Spleen (tissue), 11 donors: ENCODE measurements around the gene DMPK. TPM values are rescaled to one million over a fixed set of nuclear protein-coding genes. Genes with fewer than 3 reads are reported as not detected.
A peak's percentile ranks its signal among the peaks of the same experiment; 100 is the strongest.

Source experiments
- DNase-seq: peaks from one replicate; pipeline ENCODE4 v3.0.0-alpha.2; 2020
- H3K27ac ChIP-seq, 8 donors: fragments of 200-600 bp; sonication (generic) in 7 of 8; 1 replicate in 4 of 8; 2 replicates in 4 of 8; pipeline versions ENCODE4 v1.5.0 to v1.8.0; 2016 to 2021; ENCODE audit warnings: inconsistent platforms in 4 of 8, mild to moderate bottlenecking in 4 of 8, moderate library complexity in 1 of 8
- H3K27me3 ChIP-seq, 7 donors: fragments of 200-600 bp; sonication (generic) in 6 of 7; replicated peaks in 1 of 7; 1 replicate in 4 of 7; 2 replicates in 3 of 7; pipeline versions ENCODE4 v1.5.0 to v1.8.0; 2016 to 2021; ENCODE audit warnings: inconsistent platforms in 3 of 7, mild to moderate bottlenecking in 1 of 7
- H3K36me3 ChIP-seq, 6 donors: fragments of 200-600 bp; sonication (generic) in 5 of 6; 1 replicate in 4 of 6; 2 replicates in 2 of 6; pipeline versions ENCODE4 v1.5.0 to v1.8.0; 2016 to 2021; ENCODE audit warnings: inconsistent platforms in 2 of 6
- H3K4me1 ChIP-seq, 6 donors: fragments of 200-600 bp; sonication (generic) in 5 of 6; 1 replicate in 3 of 6; 2 replicates in 3 of 6; pipeline versions ENCODE4 v1.5.0 to v1.8.0; 2016 to 2021; ENCODE audit warnings: inconsistent platforms in 3 of 6
- H3K4me3 ChIP-seq, 8 donors: fragments of 200-600 bp; sonication (generic) in 7 of 8; 1 replicate in 4 of 8; 2 replicates in 4 of 8; pipeline versions ENCODE4 v1.5.0 to v1.8.0; 2016 to 2021; ENCODE audit warnings: inconsistent platforms in 4 of 8, mild to moderate bottlenecking in 4 of 8, moderate library complexity in 2 of 8
- H3K9me3 ChIP-seq, 8 donors: fragments of 200-600 bp; sonication (generic) in 7 of 8; 1 replicate in 4 of 8; 2 replicates in 4 of 8; pipeline versions ENCODE4 v1.5.0 to v1.8.0; 2016 to 2021; ENCODE audit warnings: inconsistent platforms in 4 of 8
- POLR2A ChIP-seq, 3 donors: fragments of 450-650 bp; IDR thresholded peaks; one replicate each; pipeline ENCODE4 v1.5.1; 2017; ENCODE audit warnings: antibody characterized with exemption in 3 of 3, mild to moderate bottlenecking in 1 of 3
- POLR2AphosphoS5 ChIP-seq, 3 donors: sonication (generic); formaldehyde crosslinking; IDR thresholded peaks; one replicate each; pipeline ENCODE4 v1.5.1; 2017; ENCODE audit warnings: antibody characterized with exemption in 3 of 3
- WGBS, 5 donors: extraction: QIAGEN DNeasy Blood & Tissue Kit in 3 of 5; methylation state at CpG; one replicate each; pipeline versions ENCODE4 v1.1.5 to v1.1.7; 2013 to 2018; 5-methylcytosine and 5-hydroxymethylcytosine counted together
- intact Hi-C: fragments of 100-400 bp; cut with DNase I; formaldehyde crosslinking; loops from one replicate; pipeline ENCODE4 v1.15.0; 2023; ENCODE audit warnings: low total_unique reads
- polyA plus RNA-seq, 3 donors: library from polyadenylated mRNA; stranded (reverse); fragments of 200-250 nt; gene quantifications; one replicate each; pipeline ENCODE4 v1.2.1, GENCODE V29; 2013
- total RNA-seq, 7 donors: library from RNA; depleted of rRNA in 3 of 7; stranded (reverse); fragments of >200 nt in 3 of 7; fragmentation: NEBNext Ultra II Directional in 4 of 7; extraction: Animal tissue kit (Norgen Biotek cat#: 25700) in 4 of 7; gene quantifications; one replicate each; pipeline versions ENCODE4 v1.1.0 to v1.2.1, GENCODE V29; 2016 to 2021
- TF ChIP-seq, protein P1 (sequence below), 11 experiments: fragments of 200-600 bp in 7 of 11; fragments of 450-650 bp in 4 of 11; sonication (generic) in 4 of 11; IDR thresholded peaks in 8 of 11; conservative IDR thresholded peaks in 3 of 11; 1 replicate in 7 of 11; 2 replicates in 4 of 11; pipeline versions ENCODE4 v1.4.0 to v1.8.0; 2016 to 2021; ENCODE audit warnings: antibody characterized with exemption in 11 of 11, inconsistent platforms in 4 of 11, mild to moderate bottlenecking in 1 of 11
- donor health status: healthy with polysubstance abuse.
- donor health status: DM: no; HTN: no; CAD: no; lungs with moderate emphysema.
- donor health status: DM: no; HTN: no; CAD: no.
- donor health status: Bipolar disorder and iron deficiency.
- donor health status: healthy.
- donor health status: DM: no; HTN: no; CAD: no.
- donor health status: DM: yes; HTN: yes; CAD: no.

Gene DMPK
- total and polyA plus RNA-seq, 10 donors, result 17.9 to 147 (median 35.4) TPM

DNA sequence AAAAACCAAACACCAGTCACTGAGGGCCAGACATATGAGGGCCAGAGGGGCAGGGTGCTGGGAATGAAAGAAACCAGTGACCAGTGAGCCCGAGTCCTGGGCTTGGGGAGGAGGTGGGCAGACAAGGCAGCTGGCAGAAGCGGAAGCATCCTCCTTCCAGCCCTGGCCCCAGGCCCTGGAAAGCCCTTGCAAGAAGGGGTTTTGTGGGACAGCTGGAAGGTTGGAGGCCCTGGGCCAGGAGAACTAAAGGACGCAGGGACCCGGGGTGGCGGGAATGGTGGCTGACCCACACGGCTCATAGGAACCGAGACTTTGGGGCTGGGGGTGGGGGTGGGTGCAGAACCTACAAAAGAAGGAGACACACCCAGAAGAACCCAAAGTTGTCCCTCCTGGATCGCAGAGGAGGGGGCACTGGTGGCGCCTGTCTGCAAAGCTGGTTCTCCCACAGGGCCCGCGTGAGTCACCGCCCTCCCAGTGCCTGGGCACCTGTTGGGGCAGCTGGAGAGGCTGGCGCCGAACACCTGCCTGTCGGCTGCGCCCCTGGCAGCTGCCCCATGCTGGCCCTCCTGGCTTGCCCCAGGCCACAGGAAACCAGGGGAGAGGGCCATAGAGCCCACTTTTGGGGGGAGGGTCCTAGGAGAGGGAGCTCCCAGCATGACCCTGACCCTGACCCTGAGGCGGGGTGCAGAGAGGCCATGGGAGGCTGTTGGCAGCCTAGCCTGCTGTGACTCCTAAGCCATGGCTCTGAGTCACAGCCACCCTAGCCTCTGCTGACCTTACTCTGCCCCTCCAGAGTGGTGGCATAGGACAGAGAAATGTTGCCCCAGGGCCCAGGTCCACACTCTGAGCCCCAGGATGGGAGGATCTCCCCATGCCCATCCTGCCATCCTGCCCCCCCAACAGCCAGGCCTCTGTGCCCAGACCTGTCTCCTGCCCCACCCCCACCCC is 802 bp downstream of the DMPK start:
- H3K9me3 ChIP-seq, result no peaks in the 10 kb centered on the region
- DNase-seq, result no peak
- H3K27me3 ChIP-seq, result peaks cover 0 to 97% (median 0%) of the 10 kb centered on the region in 7 donors
- 65 to 77% (median 70%) methylated on average over 12 to 17 of the region's 17 CpGs for WGBS, 5 donors
- H3K36me3 ChIP-seq, result peaks cover 0 to 44% (median 31%) of the 10 kb centered on the region in 6 donors
- intact Hi-C loops, result no loop called here
- H3K4me3 ChIP-seq, result peak overlapping the region in 7 of 8 donors; percentile 13 to 54 (median 29)
- H3K4me1 ChIP-seq, result peaks cover 10 to 69% (median 52%) of the 10 kb centered on the region in 6 donors
- H3K27ac ChIP-seq, result peak overlapping the region in 5 of 8 donors; percentile 27 to 71 (median 59)
- peak in 1 of 3 donors; percentile 44 for TF ChIP-seq POLR2AphosphoS5 (IDR thresholded peaks at IDR 0.05)
- TF ChIP-seq POLR2A (IDR thresholded peaks at IDR 0.05), result no peak
- TF ChIP-seq, protein P1, sequence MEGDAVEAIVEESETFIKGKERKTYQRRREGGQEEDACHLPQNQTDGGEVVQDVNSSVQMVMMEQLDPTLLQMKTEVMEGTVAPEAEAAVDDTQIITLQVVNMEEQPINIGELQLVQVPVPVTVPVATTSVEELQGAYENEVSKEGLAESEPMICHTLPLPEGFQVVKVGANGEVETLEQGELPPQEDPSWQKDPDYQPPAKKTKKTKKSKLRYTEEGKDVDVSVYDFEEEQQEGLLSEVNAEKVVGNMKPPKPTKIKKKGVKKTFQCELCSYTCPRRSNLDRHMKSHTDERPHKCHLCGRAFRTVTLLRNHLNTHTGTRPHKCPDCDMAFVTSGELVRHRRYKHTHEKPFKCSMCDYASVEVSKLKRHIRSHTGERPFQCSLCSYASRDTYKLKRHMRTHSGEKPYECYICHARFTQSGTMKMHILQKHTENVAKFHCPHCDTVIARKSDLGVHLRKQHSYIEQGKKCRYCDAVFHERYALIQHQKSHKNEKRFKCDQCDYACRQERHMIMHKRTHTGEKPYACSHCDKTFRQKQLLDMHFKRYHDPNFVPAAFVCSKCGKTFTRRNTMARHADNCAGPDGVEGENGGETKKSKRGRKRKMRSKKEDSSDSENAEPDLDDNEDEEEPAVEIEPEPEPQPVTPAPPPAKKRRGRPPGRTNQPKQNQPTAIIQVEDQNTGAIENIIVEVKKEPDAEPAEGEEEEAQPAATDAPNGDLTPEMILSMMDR (IDR thresholded peaks at IDR 0.05 in 8 of 11, conservative IDR thresholded peaks at IDR 0.05 in 3 of 11), result no peak

DNA sequence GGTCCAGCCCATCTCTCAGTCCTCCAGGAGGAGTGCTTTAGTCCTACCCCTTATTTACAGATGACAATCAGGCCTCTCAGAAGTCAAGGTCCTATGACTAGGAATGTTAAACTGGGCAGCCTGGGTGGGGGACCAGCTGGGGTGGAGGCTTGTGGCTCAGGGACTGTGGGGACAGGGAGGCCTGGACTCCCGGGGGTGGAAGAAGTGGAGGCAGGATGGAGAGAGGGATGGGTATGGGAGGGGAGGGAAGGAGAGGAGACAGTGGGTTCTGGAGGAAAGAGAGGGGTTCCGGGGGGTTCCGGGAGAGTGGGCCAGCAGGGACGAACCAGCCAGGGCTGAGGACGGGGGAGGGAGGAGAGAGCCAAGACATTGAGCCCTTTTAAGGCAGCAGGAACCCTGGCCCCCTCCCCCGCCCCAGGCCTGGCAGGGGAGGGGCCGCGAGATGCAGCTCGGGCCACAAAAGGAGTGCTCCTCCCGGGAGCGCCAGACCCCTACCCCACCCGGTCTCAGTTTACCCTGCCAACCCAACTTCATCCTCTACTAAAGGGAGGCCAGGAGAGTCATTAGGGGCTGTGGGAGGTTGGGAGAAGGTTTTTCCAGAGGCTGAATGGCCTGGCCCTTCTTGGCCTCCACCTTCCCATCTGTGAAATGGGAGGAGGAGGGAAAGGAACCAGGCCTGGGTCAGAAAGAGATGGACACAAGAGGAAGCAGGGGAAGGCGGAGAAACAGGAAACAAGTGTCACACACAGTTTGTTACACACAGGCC is 1.7 kb downstream of the DMPK start:
- Histone ChIP-seq H3K4me3 (peak overlapping the region in 4 of 8 donors; percentile 29 to 54 (median 38)), H3K27me3 (peaks cover 0 to 92% (median 0%) of the 10 kb centered on the region in 7 donors)
- intact Hi-C loops, result no loop called here

DNA sequence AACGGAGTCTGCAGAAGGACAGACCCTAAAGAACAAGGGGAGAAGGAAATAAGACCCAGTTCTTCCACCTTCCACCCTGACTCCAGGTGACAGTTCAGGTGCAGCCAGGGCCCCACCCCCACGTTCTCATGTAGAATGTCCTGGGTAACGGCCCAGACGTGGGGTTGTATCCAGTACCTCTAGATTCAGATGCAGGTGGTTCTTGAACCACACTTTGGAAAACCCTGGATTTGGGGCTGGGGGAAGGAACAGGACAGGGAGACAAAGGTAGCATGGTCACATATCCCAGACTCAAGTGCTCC is 2.2 kb downstream of the DMPK start:
- WGBS, 5 donors, result 29 to 44% (median 39%) methylated on average over 4 of the region's 4 CpGs
- no peak for DNase-seq
- peak overlapping the region in 2 of 8 donors; percentile 23 to 64 for H3K4me3 ChIP-seq
- peaks cover 0 to 33% (median 19%) of the 10 kb centered on the region in 6 donors for H3K36me3 ChIP-seq
- H3K9me3 ChIP-seq, result no peaks in the 10 kb centered on the region
- TF ChIP-seq, protein P1 (IDR thresholded peaks at IDR 0.05 in 8 of 11, conservative IDR thresholded peaks at IDR 0.05 in 3 of 11), result no peak
- no peak for TF ChIP-seq POLR2A (IDR thresholded peaks at IDR 0.05)
- no peak for TF ChIP-seq POLR2AphosphoS5 (IDR thresholded peaks at IDR 0.05)
- no peak overlapping the region for H3K27ac ChIP-seq
- intact Hi-C loops, result no loop called here
- peaks cover 10 to 69% (median 52%) of the 10 kb centered on the region in 6 donors for H3K4me1 ChIP-seq
- H3K27me3 ChIP-seq, result peaks cover 0 to 87% (median 0%) of the 10 kb centered on the region in 7 donors

More for the DNA sequence above, 1.7 kb downstream of the DMPK start:
- peaks cover 0 to 38% (median 23%) of the 10 kb centered on the region in 6 donors for H3K36me3 ChIP-seq
- TF ChIP-seq POLR2AphosphoS5 (IDR thresholded peaks at IDR 0.05), result peak in 1 of 3 donors; percentile 16
- TF ChIP-seq, protein P1 (IDR thresholded peaks at IDR 0.05 in 8 of 11, conservative IDR thresholded peaks at IDR 0.05 in 3 of 11), result no peak
- TF ChIP-seq POLR2A (IDR thresholded peaks at IDR 0.05), result no peak
- WGBS, 5 donors, result 33 to 46% (median 41%) methylated on average over 6 to 13 of the region's 13 CpGs
- H3K9me3 ChIP-seq, result no peaks in the 10 kb centered on the region
- peaks cover 10 to 69% (median 52%) of the 10 kb centered on the region in 6 donors for H3K4me1 ChIP-seq
- no peak for DNase-seq
- peak overlapping the region in 3 of 8 donors; percentile 1 to 58 (median 7) for H3K27ac ChIP-seq
